GM19328 (cell line): ENCODE measurements around the gene ZNF777.
A peak's percentile ranks its signal among the peaks of the same experiment; 100 is the strongest.
"Not testable (repeated sequence)": the region's sequence is repeated elsewhere in the genome, so short reads cannot be mapped to it uniquely, and the experiment has no call there.

Experiments used
- ATAC-seq: cut with Tn5 transposase; IDR thresholded peaks from one replicate; pipeline ENCODE4 v1.9.1; 2021; ENCODE audit warnings: mild to moderate bottlenecking, moderate library complexity; ENCODE audit not compliant: unreplicated experiment

ZNF777 gene

GRCh38 chr7:149422162-149422913, 38.5 kb downstream of the ZNF777 start:
- peak; percentile 96 for ATAC-seq

GRCh38 chr7:149420006-149420405, 40.9 kb downstream of the ZNF777 start:
- no peak for ATAC-seq

- ATAC-seq = no peak
These were observed 45.3 kb downstream of the ZNF777 start for GRCh38 chr7:149415391-149416071.

- ATAC-seq = no peak
These were observed 46.0 kb downstream of the ZNF777 start for GRCh38 chr7:149414745-149415390.

GRCh38 chr7:149414171-149414570, 46.7 kb downstream of the ZNF777 start:
- ATAC-seq = no peak

- ATAC-seq = not testable (repeated sequence)
These were observed 47.8 kb downstream of the ZNF777 start for GRCh38 chr7:149413083-149413482.

- peak; percentile 90 for ATAC-seq
These were observed 51.0 kb downstream of the ZNF777 start for GRCh38 chr7:149409895-149410294.

- no peak for ATAC-seq
These were observed 56.0 kb downstream of the ZNF777 start for GRCh38 chr7:149404825-149405224.

- ATAC-seq = no peak
These were observed 56.5 kb downstream of the ZNF777 start for GRCh38 chr7:149404396-149404795.

GRCh38 chr7:149398195-149398820, 62.6 kb downstream of the ZNF777 start:
- ATAC-seq = no peak

- ATAC-seq = no peak
These were observed 63.3 kb downstream of the ZNF777 start for GRCh38 chr7:149397470-149398043.

GRCh38 chr7:149388550-149389335, 72.1 kb downstream of the ZNF777 start:
- not testable (repeated sequence) for ATAC-seq

GRCh38 chr7:149386514-149386913, 74.3 kb downstream of the ZNF777 start:
- not testable (repeated sequence) for ATAC-seq

GRCh38 chr7:149385195-149385950, 75.5 kb downstream of the ZNF777 start:
- no peak for ATAC-seq
